Measurements from ENCODE around the gene ADO.

The ADO gene

DNA sequence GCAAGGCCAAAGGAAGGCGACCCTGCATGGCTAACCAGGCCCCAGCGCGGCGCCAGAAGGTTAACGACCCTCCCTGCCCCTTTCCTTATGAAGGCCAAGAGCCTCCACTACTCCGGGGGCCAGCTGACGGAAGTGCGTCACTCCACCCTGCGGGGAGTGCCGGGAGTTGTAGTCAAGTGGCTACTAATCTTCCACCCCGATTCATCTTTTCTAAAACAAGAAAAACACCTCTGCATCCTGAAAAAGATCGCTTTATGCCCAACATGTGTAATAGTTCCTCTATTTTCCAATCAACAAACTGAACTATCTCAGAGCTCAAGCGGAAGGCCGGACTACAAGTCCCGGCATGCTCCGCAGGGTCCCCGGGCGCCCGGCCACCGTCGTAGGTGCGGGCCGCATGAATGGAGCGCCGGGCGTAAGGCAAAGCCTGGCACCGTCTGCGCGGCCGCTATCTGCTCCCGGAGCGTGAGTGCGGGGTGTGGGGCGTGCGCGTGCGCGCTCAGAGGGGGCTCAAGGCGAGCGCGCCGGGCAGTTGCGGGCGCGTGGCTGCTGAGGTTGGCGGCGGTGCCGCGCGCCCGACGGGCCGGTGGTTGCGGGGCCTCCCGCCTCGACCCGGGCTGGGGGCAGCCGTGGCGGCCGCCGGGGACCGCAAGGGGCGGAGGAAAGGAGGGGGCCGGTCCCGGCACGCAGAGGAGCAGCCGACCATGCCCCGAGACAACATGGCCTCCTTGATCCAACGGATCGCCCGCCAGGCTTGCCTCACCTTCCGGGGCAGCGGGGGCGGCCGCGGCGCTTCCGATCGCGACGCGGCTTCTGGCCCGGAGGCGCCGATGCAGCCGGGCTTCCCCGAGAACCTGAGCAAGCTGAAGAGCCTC, at the start of gene ADO:
TSS of gene ADO (plus strand) at position 365 of the 875 bp plus-strand sequence. CDS start at position 705, 340 bp downstream.
- peak; percentile 92 for DNase-seq
- TF ChIP-seq, protein P1, sequence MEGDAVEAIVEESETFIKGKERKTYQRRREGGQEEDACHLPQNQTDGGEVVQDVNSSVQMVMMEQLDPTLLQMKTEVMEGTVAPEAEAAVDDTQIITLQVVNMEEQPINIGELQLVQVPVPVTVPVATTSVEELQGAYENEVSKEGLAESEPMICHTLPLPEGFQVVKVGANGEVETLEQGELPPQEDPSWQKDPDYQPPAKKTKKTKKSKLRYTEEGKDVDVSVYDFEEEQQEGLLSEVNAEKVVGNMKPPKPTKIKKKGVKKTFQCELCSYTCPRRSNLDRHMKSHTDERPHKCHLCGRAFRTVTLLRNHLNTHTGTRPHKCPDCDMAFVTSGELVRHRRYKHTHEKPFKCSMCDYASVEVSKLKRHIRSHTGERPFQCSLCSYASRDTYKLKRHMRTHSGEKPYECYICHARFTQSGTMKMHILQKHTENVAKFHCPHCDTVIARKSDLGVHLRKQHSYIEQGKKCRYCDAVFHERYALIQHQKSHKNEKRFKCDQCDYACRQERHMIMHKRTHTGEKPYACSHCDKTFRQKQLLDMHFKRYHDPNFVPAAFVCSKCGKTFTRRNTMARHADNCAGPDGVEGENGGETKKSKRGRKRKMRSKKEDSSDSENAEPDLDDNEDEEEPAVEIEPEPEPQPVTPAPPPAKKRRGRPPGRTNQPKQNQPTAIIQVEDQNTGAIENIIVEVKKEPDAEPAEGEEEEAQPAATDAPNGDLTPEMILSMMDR (IDR thresholded peaks at IDR 0.05; ENCODE audit: low read depth, low read length), result no peak
- Histone ChIP-seq H3K4me3 (ENCODE audit: low read depth, low read length) (peak within 1 kb of the TSS; percentile 69), H3K27ac (peak within 1 kb of the TSS; percentile 93), H3K9me3 (ENCODE audit: severe bottlenecking) (no peaks in the 10 kb centered on the region), H3K36me3 (peaks cover 16% of the 10 kb centered on the region), H3K27me3 (ENCODE audit: insufficient read depth, low read depth, severe bottlenecking) (peaks cover 9% of the 10 kb centered on the region)

DNA sequence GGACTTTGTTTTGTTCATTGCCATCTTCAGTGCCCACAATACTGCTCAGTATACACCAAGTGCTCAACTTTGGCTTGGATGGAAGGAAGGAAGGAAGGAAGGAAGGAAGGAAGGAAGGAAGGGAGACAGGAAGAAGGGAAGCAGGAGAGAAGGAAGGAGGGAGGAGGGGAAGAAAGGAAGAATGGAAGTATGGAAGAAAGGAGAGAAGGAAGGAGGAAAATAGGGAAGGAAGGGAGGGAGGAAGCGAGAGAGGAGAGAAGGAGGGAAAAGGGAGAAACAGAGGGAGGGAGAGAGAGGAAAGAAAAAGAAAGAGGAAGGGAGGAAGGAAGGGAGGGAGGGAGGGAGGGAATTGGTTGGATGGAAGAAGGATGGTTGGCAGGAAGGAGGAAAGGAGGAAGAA, 49.6 kb upstream of the ADO start:
- Histone ChIP-seq H3K4me3 (ENCODE audit: low read depth, low read length) (no peak overlapping the region), H3K9me3 (ENCODE audit: severe bottlenecking) (no peaks in the 10 kb centered on the region), H3K27ac (no peak overlapping the region), H3K27me3 (ENCODE audit: insufficient read depth, low read depth, severe bottlenecking) (peaks cover 45% of the 10 kb centered on the region), H3K36me3 (no peaks in the 10 kb centered on the region)
- no peak for DNase-seq
- TF ChIP-seq, protein P1 (IDR thresholded peaks at IDR 0.05; ENCODE audit: low read depth, low read length), result no peak

DNA sequence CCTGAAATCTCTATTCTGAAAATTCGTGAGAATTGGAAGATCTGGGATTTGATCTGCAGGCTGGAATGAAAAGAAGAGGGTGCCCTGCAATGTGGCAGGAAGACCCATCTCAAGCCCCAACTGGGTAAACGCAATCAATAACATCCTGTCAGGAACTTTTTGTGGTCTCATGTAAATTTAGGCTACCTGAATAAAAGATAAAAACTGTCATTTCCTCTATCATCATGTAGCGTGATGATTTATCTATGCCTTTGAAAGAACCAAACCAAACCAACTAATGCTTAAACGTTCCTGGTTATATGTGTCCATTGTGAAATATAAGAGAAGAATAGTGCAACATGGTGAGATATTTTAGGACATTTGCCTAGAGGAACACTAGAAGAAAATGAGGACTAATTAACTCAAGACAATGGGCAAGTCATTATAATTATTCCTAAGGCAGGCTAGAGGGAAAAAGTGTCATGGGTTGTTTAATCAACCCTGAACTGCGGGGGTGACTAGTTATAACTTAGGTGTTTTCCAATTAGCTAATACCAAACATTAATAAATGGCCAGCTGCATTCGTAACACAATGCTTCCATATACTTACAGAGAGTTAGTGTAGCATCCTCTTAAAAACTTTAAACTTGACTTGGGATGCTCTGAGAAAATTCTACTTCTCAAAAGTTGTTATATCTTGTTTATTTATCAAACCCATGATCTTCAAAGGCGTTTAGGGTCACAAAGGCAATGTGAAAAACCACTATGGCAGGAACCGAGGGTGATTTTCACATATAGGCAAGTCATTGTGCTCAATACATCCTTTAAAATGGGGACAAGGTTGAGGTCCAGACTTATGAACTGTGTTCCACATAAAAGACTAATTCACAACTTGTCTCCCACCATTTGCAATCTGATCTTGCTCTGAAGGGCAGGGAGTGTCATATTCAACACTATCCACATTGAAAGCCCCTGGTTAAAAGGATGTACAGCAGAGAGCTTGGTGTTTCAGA, 48.6 kb upstream of the ADO start:
- TF ChIP-seq, protein P1 (IDR thresholded peaks at IDR 0.05; ENCODE audit: low read depth, low read length), result no peak
- no peak for DNase-seq
- H3K36me3 ChIP-seq, result no peaks in the 10 kb centered on the region
- peaks cover 52% of the 10 kb centered on the region for H3K27me3 ChIP-seq (ENCODE audit: insufficient read depth, low read depth, severe bottlenecking)
- no peak overlapping the region for H3K4me3 ChIP-seq (ENCODE audit: low read depth, low read length)
- H3K9me3 ChIP-seq (ENCODE audit: severe bottlenecking), result no peaks in the 10 kb centered on the region
- no peak overlapping the region for H3K27ac ChIP-seq

DNA sequence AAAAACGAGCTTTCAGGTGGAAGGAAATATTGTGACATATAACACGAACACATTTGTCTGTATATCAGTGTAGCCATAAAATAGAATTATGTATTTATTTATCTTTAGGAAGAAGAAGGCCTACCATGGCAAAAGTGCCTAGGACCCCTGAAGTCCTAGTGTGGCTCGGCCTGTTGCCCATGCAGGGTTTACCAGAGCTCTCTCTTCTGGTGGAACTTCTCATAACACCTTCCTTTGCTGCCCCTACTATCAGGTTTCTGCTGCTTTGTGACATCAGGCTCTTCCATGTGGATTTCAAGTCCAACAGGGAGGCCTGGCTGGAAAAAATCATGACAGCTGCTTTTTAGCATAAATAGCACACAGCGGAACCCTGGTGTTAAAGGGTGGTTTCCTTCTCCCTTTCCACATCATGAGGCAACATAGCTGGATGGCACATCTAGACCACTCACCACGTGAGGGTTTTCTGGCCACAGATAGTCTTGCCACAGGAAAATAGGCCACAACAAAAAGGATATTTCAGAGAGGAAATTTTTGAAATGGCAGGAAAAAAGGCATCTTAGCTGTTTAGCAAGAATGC, 44.8 kb upstream of the ADO start:
- no peak for DNase-seq

DNA sequence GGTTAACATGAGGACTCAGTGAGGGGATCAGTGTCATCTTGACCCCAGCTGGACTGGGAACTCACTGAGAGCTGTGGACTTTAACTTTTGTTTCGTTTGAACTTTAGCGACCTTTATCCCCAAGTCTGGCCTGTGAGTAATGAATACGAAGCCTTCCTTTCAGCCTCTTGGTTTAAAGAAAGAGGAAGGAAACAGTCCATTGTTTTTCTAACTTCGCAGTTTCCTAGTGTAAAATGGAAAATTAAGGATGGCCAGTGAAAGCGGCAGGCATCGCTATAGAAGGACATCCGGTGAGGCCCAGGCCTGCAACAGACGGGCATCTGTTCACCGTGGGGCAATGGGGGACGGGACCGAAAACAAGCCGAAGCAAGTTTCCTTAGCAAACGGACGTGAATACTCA, 44.1 kb upstream of the ADO start:
- Histone ChIP-seq H3K9me3 (ENCODE audit: severe bottlenecking) (no peaks in the 10 kb centered on the region), H3K36me3 (no peaks in the 10 kb centered on the region), H3K27ac (no peak overlapping the region), H3K4me3 (ENCODE audit: low read depth, low read length) (no peak overlapping the region), H3K27me3 (ENCODE audit: insufficient read depth, low read depth, severe bottlenecking) (peaks cover 54% of the 10 kb centered on the region)
- DNase-seq, result no peak
- TF ChIP-seq, protein P1 (IDR thresholded peaks at IDR 0.05; ENCODE audit: low read depth, low read length), result no peak

More for the DNA sequence above, 44.8 kb upstream of the ADO start:
- TF ChIP-seq, protein P1 (IDR thresholded peaks at IDR 0.05; ENCODE audit: low read depth, low read length), result no peak
- Histone ChIP-seq H3K9me3 (ENCODE audit: severe bottlenecking) (no peaks in the 10 kb centered on the region), H3K27ac (no peak overlapping the region), H3K27me3 (ENCODE audit: insufficient read depth, low read depth, severe bottlenecking) (peaks cover 56% of the 10 kb centered on the region), H3K4me3 (ENCODE audit: low read depth, low read length) (no peak overlapping the region), H3K36me3 (no peaks in the 10 kb centered on the region)

All from WERI-Rb-1 (cell line).